Measurements from ENCODE around the gene OLFM2.
"Not testable (repeated sequence)": the region's sequence is repeated elsewhere in the genome, so short reads cannot be mapped to it uniquely, and the experiment has no call there.

Gene OLFM2

DNA sequence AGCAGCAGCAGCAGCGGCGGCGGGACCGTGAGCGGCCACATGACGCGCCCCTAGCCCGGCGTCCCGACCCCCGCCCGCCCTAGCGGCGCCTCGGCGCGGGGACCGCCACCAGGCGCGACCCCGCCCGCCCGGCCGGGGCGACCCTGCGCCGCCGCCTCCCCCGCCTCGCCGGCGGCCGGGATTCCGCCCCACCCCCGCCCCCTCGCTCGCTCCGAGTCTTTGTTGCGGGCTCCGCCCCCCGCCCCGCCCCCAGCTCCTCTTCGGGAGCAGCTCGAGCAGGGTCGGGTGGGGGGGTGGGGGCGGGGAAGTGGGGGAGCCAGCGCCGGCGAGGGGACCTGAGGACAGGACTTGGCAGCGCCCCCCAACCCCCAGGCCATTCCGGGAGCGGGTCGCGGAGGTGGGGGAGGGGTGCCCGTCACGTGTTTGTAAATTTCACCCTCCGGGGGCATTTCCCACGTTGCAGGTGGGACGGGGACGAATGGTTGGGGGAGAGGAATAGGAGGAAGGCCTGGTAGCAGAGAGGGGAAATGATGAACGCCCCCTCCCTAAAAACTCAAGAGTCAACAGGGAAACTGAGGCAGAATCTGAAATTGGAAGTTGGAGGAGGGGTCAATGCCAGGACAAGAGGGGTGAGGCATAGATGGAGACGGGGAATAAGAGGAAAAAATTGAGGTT lies at the start of gene OLFM2:
OLFM2 (minus strand) TSS at position 190 of the 675 bp plus-strand sequence; CDS start at position 41, 149 bp downstream.
- DNase-seq = no peak

GRCh38 chr19:9981406-9982260 lies 45.3 kb upstream of the OLFM2 start:
- no peak for DNase-seq

GRCh38 chr19:9972103-9972502 lies 35.8 kb upstream of the OLFM2 start:
- DNase-seq = no peak

GRCh38 chr19:9971166-9971897 lies 35.0 kb upstream of the OLFM2 start:
- DNase-seq = no peak

GRCh38 chr19:9970481-9970880 lies 34.2 kb upstream of the OLFM2 start:
- no peak for DNase-seq

DNA sequence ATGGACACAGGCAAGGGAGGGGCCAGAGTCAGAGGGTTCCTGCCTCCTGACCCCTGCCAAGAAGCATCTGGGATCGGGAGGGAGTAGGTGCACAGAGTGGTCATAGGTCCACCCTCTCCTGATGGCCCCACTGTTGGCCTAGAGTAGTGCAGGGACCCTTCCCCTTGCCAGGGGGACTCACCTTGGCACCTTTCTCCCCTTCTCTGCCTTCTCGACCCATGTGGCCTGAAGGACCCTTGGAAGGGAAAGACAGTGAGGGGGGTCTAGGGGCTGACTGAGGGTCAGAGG lies 33.3 kb upstream of the OLFM2 start:
- no peak for DNase-seq

DNA sequence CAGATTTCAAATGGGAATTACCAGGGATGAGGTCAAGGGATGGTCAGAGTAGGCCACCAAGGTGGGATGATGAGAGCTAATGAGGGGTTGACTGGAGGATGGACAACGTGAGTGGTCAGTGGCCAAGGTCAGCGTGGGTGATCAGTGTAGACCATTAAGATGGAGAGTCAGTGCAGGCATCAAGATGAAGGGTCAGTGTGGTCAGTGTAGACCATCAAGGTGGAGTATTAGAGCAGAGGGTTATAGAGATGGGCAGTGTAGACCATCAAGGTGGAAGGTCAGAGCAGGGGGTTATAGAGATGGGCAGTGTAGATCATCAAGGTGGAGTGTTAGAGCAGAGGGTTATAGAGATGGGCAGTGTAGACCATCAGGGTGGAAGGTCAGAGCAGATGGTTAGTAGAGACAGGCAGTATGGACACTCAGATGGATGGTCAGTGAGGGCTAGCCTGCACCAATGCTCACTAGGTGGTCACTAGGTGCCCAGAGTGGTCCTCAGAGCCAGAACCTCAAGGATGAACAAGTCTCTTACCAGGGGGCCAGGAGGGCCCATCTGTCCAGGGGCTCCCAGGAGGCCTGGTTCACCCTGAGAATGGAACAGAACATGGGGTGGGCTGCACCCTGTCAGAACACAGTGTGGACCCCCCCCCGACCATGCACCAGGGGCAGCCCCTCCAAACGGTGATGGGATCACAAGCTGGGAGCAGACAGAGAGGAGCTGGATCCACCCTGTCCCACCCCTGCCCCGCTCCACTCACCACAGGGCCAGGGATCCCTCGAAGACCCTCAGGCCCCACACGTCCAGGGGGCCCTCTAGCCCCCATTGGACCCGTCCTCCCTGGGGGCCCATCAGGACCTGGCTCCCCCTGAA lies 32.7 kb upstream of the OLFM2 start:
- DNase-seq = no peak

DNA sequence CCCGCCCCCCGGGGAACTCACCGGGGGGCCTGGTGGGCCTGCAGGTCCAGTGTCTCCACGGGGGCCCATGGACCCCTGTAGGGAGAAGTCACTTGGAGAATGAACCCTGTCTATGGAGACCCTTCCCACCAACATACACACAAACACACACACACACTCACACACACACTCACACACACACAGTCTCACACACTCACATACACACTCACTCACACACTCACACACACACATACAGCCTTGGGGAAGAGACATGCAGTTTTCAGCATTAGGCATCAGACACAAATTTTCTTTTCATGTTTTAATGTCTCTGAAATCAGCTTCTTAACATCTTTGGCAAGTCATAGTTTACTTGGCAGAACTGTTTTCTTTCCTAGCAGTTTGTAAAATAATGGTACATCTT lies 31.0 kb upstream of the OLFM2 start:
- DNase-seq = no peak

- no peak for DNase-seq
Observed at GRCh38 chr19:9966448-9966847, 30.1 kb upstream of the OLFM2 start.

DNA sequence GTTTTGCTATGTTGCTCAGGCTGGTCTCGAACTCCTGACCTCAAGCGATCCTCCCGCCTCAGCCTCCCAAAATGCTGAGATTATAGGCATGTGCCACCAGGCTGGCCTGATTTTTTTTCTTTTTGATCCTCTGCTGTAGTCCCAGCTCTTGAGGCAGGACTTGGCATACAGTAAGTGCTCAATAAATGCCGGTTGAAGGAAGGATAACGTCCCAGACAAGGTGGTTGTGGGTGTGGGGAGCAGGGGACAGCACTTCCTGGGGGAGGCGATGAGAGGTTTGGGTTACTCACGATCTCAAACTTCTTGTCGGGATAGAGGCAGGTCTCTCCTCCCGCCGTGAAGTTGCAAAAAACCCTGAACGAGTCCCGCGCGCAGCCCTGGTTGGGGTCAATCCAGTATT lies 29.7 kb upstream of the OLFM2 start:
- no peak for DNase-seq

DNA sequence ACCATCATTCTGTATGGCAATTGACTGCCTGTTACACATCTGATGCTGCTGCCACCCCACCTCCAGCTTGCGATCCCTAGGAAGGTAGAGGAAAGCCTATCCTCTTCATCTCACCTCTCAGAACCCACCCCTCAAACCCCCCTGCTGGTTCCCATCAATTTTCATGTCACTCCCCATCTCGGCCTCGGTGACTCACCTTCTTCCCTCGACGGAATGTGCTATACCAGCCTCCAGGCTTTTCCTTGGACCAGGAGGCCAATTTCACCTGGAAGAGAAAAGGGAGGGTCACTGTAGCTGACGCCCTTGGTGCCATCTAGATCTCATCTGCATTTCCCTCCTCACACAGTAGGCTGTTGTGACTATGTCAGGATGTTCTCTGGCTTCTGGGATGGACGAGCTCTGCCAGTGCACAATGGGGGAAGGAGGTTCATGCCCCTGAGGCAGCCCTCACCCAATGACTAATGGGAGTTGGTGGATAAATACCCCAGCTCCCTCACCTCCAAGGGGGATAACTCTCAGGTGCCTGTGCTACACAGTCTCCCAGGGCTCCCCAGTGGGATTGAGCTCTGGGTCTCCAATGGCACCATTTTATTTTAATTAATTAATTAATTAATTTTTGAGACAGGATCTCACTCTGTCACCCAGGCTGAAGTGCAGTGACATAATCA lies 26.4 kb upstream of the OLFM2 start:
- no peak for DNase-seq

DNA sequence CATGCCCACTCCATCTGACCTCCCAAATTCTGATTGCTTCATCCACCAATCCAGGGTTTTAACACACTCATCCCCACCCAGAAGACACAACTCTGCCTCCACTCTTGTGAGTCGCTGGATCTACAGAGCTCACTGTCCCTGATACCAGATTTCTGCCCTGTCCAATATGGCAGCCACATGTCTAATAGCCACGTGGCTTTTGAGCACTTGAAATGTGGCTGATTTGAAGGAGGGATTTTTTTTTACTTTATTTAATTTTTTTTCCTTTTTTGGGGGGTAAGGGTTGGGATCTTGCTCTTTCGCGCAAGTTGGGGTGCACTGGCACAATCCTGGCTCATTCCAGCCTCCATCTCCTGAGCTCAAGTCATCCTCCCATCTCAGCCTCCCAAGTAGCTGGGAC lies 24.8 kb upstream of the OLFM2 start:
- DNase-seq = no peak

GRCh38 chr19:9958379-9958821 lies 22.1 kb upstream of the OLFM2 start:
- DNase-seq = no peak

DNA sequence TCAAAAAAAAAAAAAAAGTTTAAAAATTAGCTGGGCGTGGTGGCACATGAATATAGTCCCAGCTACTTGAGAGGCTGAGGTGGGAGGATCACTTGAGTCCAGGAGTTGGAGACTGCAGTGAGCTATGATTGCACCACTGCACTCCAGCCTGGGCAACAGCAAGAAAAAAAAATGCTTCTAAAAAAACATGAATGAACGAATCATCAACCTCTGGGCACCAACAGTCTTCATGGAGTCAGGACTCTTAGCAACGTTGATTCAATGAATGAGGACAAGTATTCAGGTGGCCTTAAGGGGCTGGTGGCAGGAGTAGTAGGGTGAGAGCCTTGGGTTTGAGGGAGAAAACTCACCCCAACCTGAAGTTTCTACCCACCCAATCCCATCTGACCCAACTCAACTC lies 20.6 kb upstream of the OLFM2 start:
- no peak for DNase-seq

GRCh38 chr19:9953802-9954542 lies 17.7 kb upstream of the OLFM2 start:
- no peak for DNase-seq

GRCh38 chr19:9952276-9952675 lies 16.0 kb upstream of the OLFM2 start:
- no peak for DNase-seq

GRCh38 chr19:9947441-9947840 lies 11.1 kb upstream of the OLFM2 start:
- DNase-seq = no peak

DNA sequence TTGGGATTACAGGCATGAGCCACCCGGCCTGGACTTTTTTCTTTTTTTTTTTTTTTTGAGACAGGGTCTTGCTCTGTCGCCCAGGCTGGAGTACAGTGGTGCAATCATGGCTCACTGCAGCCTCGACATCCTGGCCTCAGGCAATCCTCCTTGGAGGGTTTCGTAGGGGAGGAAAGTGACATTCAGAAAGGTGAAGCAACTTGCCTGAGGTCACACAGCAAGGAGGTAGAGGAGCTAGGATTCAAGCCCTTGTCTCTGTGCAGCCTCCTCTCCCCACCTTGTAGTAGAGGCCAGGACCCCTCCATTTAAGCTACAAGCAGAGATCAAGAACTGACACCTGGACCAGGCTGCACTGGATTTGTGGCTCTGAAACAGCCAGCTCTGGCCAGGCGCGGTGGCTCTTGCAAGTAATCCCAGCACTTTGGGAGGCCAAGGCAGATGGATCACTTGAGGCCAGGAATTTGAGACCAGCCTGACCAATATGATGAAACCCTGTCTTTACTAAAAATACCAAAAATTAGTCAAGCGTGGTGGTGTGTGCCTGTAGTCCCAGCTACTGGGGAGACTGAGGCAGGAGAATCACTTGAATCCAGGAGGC lies 10.3 kb upstream of the OLFM2 start:
- not testable (repeated sequence) for DNase-seq

GRCh38 chr19:9945319-9945966 lies 9.1 kb upstream of the OLFM2 start:
- no peak for DNase-seq

DNA sequence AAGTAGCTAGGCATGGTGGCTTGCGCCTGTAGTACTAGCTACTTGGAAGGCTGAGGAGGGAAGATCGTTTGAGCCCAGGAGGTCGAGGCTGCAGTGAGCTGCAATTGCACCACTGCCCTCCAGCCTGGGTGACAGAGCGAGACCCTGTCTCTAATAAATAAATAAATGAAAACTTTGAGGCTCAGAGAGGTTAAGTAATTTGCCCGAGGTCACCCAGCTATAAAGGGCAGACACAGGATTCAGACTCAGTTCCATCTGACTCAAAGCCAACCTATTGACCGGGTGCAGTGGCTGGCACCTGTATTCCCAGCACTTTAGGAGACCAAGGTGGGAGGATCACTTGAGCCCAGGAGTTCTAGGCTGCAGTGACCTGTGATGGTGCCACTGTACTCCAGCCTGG lies 7.4 kb upstream of the OLFM2 start:
- DNase-seq = no peak

DNA sequence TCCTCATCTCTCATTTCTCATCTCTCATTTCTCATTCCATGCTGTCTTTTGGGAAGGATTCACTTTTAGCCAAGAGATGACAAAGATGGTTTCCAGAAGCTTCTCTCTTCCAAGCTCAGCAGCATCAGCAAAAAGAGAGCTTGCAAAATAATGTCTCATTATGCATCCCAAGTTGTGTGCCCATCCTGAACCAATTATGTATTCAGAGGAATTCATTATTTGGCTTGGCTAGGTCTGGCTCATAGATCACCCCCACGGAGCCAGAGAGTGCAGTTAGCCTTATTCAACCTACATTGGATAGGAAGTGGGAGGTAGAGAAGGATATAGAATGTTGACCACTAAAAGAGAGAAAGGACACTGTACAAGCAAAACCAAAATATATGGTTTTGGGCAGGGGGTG lies 5.4 kb upstream of the OLFM2 start:
- DNase-seq = no peak
